NCI-H446 (cell line): Measurements from ENCODE around the gene BLM.
"Not testable (repeated sequence)": the region's sequence is repeated elsewhere in the genome, so short reads cannot be mapped to it uniquely, and the experiment has no call there.

ENCODE experiments used
- DNase-seq, 2 experiments: peaks; one replicate each; lab custom pipeline; 2025; lab: John Stamatoyannopoulos, UW

BLM gene

GRCh38 chr15:90716976-90717821, at the start of gene BLM:
BLM (plus strand) TSS chr15:90717346; CDS start chr15:90747393, 30,047 bp downstream.
- peak; percentile 88 to 95 for DNase-seq

GRCh38 chr15:90667755-90668345, 49.3 kb upstream of the BLM start:
- DNase-seq, result not testable (repeated sequence)

GRCh38 chr15:90670631-90671030, 46.5 kb upstream of the BLM start:
- DNase-seq, result not testable (repeated sequence)

GRCh38 chr15:90671216-90671615, 45.9 kb upstream of the BLM start:
- no peak for DNase-seq

- DNase-seq, result not testable (repeated sequence)
Measured at GRCh38 chr15:90673357-90673756, 43.8 kb upstream of the BLM start.

- no peak for DNase-seq
Measured at GRCh38 chr15:90674476-90674875, 42.7 kb upstream of the BLM start.

GRCh38 chr15:90675464-90675863, 41.7 kb upstream of the BLM start:
- no peak for DNase-seq

- no peak for DNase-seq
Measured at GRCh38 chr15:90677807-90678790, 39.0 kb upstream of the BLM start.

- DNase-seq, result no peak
Measured at GRCh38 chr15:90679959-90680358, 37.2 kb upstream of the BLM start.

- no peak for DNase-seq
Measured at GRCh38 chr15:90680371-90680935, 36.7 kb upstream of the BLM start.

GRCh38 chr15:90681056-90681455, 36.1 kb upstream of the BLM start:
- no peak for DNase-seq

GRCh38 chr15:90681480-90681879, 35.7 kb upstream of the BLM start:
- DNase-seq, result no peak

- no peak for DNase-seq
Measured at GRCh38 chr15:90683371-90683770, 33.8 kb upstream of the BLM start.

- no peak for DNase-seq
Measured at GRCh38 chr15:90683876-90684275, 33.3 kb upstream of the BLM start.

GRCh38 chr15:90684281-90684680, 32.9 kb upstream of the BLM start:
- no peak for DNase-seq

GRCh38 chr15:90685591-90686434, 31.3 kb upstream of the BLM start:
- no peak for DNase-seq

GRCh38 chr15:90686435-90687218, 30.5 kb upstream of the BLM start:
- DNase-seq, result no peak

- not testable (repeated sequence) for DNase-seq
Measured at GRCh38 chr15:90689326-90689961, 27.7 kb upstream of the BLM start.

GRCh38 chr15:90690585-90690984, 26.6 kb upstream of the BLM start:
- no peak for DNase-seq

GRCh38 chr15:90691369-90691768, 25.8 kb upstream of the BLM start:
- no peak for DNase-seq
